Fibroblast of lung (primary cell): Measurements from ENCODE around the gene C9orf85. TPM values are rescaled to one million over a fixed set of nuclear protein-coding genes. Genes with fewer than 3 reads are reported as not detected.

Experiments used
- DNase-seq, 2 donors: peaks; one replicate each; pipeline versions ENCODE4 v3.0.0 to v3.0.0-alpha.2; 2010; ENCODE audit warnings: low read depth in 2 of 2
- H2AFZ ChIP-seq: 2 replicates; pipeline ENCODE4 v1.5.1; 2012; ENCODE audit warnings: low read length, control low read depth, inconsistent platforms
- H3K27ac ChIP-seq: 2 replicates; pipeline ENCODE4 v1.5.1; 2011; ENCODE audit warnings: low read length, control low read depth; ENCODE audit not compliant: insufficient read depth
- H3K27me3 ChIP-seq: 2 replicates; pipeline ENCODE4 v1.5.1; 2011; ENCODE audit warnings: mild to moderate bottlenecking, low read length; ENCODE audit not compliant: control insufficient read depth, insufficient read depth
- H3K36me3 ChIP-seq: 2 replicates; pipeline ENCODE4 v1.5.1; 2011; ENCODE audit warnings: low read length; ENCODE audit not compliant: control insufficient read depth, insufficient read depth
- H3K4me1 ChIP-seq: 2 replicates; pipeline ENCODE4 v1.5.1; 2011; ENCODE audit warnings: low read length; ENCODE audit not compliant: control insufficient read depth, insufficient read depth; ENCODE audit errors: extremely low read depth
- H3K4me2 ChIP-seq: 2 replicates; pipeline ENCODE4 v1.5.1; 2011; ENCODE audit warnings: low read length, control low read depth; ENCODE audit not compliant: insufficient read depth; ENCODE audit errors: extremely low read depth
- H3K4me3 ChIP-seq, 4 experiments: fragments of 200-600 bp in 1 of 4; sonication (generic) in 1 of 4; replicated peaks in 1 of 4; 2 replicates each; pipeline ENCODE4 v1.5.1; 2011 to 2016; ENCODE audit warnings: low read length in 4 of 4, low read depth in 3 of 4, mild to moderate bottlenecking in 3 of 4, control low read depth in 2 of 4, inconsistent platforms in 1 of 4, mixed read lengths in 1 of 4; ENCODE audit not compliant: insufficient read depth in 1 of 4; ENCODE audit errors: control extremely low read depth in 1 of 4
- H3K79me2 ChIP-seq: 2 replicates; pipeline ENCODE4 v1.5.1; 2012; ENCODE audit warnings: mild to moderate bottlenecking, low read length, inconsistent platforms; ENCODE audit not compliant: control insufficient read depth, insufficient read depth
- H3K9ac ChIP-seq: 2 replicates; pipeline ENCODE4 v1.5.1; 2011; ENCODE audit warnings: mild to moderate bottlenecking, low read length, control low read depth; ENCODE audit not compliant: insufficient read depth
- H3K9me3 ChIP-seq: 2 replicates; pipeline ENCODE4 v1.5.1; 2012; ENCODE audit warnings: low read depth, low read length; ENCODE audit not compliant: control insufficient read depth, insufficient read depth
- H4K20me1 ChIP-seq: 2 replicates; pipeline ENCODE4 v1.5.1; 2011; ENCODE audit warnings: low read length; ENCODE audit not compliant: control insufficient read depth, insufficient read depth; ENCODE audit errors: extremely low read depth
- CTCF ChIP-seq, 2 donors: IDR thresholded peaks in 1 of 2; conservative IDR thresholded peaks in 1 of 2; 1 replicate in 1 of 2; 2 replicates in 1 of 2; pipeline ENCODE4 v1.5.1; 2011 to 2012; ENCODE audit warnings: low read length in 2 of 2, control low read depth in 1 of 2, inconsistent platforms in 1 of 2, low read depth in 1 of 2, mild to moderate bottlenecking in 1 of 2
- EZH2 ChIP-seq: IDR thresholded peaks from 2 replicates; pipeline ENCODE4 v1.5.1; 2012; ENCODE audit warnings: low read length, control low read depth, mild to moderate bottlenecking; ENCODE audit errors: missing control alignments
- polyA plus RNA-seq, 2 donors: library from polyadenylated mRNA; depleted of rRNA in 1 of 2; stranded (reverse) in 1 of 2; unstranded in 1 of 2; fragments of >200 nt; gene quantifications; 2 replicates each; pipeline ENCODE4 v1.2.1, GENCODE V29; 2011 to 2012; ENCODE audit warnings: missing spikeins in 1 of 2
- total RNA-seq: library from RNA; depleted of rRNA; stranded (reverse); fragments of >200 nt; gene quantifications from 2 replicates; pipeline ENCODE4 v1.2.1, GENCODE V29; 2014

The C9orf85 gene
- total and polyA plus RNA-seq, 2 donors (not counting 1 experiment from before 2014, with no cell fraction given): 17.3 to 22.5 TPM

DNA sequence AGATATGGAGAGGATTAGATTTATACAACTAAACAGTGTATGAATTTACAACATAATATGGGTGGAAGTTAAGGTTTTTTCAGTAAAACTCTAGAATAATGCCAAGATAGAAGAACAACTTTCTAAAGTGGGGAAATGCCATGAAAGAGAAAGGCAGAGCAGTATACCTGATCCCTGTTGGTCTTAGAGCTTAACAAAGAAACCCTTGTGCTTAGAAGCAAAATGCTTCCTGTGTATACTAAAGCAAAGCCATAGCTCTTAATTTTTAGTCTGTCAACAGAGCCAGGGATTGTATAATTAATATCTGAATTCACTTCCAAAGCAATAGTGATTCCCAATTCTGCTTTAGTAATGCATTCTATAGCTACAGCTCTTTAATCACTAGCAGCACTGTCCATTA is 14.4 kb downstream of the C9orf85 start:
- no peak overlapping the region for H3K4me3 ChIP-seq
- no peaks in the 10 kb centered on the region for H3K27me3 ChIP-seq
- H3K27ac ChIP-seq: no peak overlapping the region
- no peak overlapping the region for H3K4me2 ChIP-seq
- H3K9ac ChIP-seq: no peak overlapping the region
- H4K20me1 ChIP-seq: no peaks in the 10 kb centered on the region
- H3K4me1 ChIP-seq: peaks cover 2% of the 10 kb centered on the region
- H3K79me2 ChIP-seq: peaks cover 5% of the 10 kb centered on the region
- H3K9me3 ChIP-seq: no peaks in the 10 kb centered on the region
- no peak for DNase-seq
- H3K36me3 ChIP-seq: no peaks in the 10 kb centered on the region
- H2AFZ ChIP-seq: no peak overlapping the region
- no peak for TF ChIP-seq CTCF (conservative IDR thresholded peaks at IDR 0.05 in 1 of 2, IDR thresholded peaks at IDR 0.05 in 1 of 2; ENCODE audit: low read depth in 1 of 2, low read length in 2 of 2)
- no peak for TF ChIP-seq EZH2

DNA sequence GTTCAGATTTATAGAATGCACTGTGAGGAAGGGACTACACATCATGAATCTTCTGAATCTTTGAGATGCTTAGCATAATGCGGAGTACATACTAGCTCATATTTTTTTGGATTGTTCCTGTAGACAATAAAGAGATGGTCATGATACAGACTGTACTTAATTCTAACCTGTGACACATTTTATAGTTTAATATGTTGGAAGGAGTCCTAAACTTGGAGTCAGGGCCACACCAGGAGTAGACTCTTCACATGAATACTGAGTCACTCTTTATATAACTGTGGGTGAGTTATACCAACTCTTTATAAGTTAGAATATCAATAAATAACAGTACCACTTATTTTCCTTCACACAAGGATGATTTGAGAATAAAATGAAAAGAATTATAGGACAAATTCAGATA is 16.9 kb downstream of the C9orf85 start:
- Histone ChIP-seq H4K20me1 (no peaks in the 10 kb centered on the region), H3K79me2 (peaks cover 4% of the 10 kb centered on the region), H2AFZ (no peak overlapping the region), H3K36me3 (no peaks in the 10 kb centered on the region), H3K9me3 (no peaks in the 10 kb centered on the region), H3K4me2 (no peak overlapping the region), H3K27ac (no peak overlapping the region), H3K4me3 (no peak overlapping the region), H3K27me3 (no peaks in the 10 kb centered on the region), H3K9ac (no peak overlapping the region), H3K4me1 (peaks cover 2% of the 10 kb centered on the region)
- no peak for TF ChIP-seq CTCF (conservative IDR thresholded peaks at IDR 0.05 in 1 of 2, IDR thresholded peaks at IDR 0.05 in 1 of 2; ENCODE audit: low read depth in 1 of 2, low read length in 2 of 2)
- TF ChIP-seq EZH2: no peak
- DNase-seq: no peak

DNA sequence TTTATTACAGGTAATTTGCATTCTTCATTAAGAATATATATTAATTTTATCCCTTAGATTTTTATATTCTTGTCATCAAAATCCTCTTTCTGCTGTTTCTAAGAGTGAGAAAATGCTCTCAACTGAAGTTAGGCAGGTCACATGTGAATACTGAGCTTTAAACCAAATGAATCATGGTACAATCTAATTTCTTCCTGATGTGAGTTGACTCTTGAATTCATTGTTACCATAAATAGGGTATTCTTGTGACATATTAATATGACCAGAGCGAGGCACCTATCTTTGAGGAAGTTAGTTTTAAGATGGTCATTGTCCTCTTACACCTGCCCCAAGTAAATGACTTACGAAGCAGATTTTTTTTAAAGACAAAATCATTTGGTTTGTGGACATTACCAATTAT is 17.4 kb downstream of the C9orf85 start:
- Histone ChIP-seq H2AFZ (no peak overlapping the region), H3K79me2 (peaks cover 4% of the 10 kb centered on the region), H3K9me3 (no peaks in the 10 kb centered on the region), H3K9ac (no peak overlapping the region), H4K20me1 (no peaks in the 10 kb centered on the region), H3K4me1 (peaks cover 2% of the 10 kb centered on the region), H3K27ac (no peak overlapping the region), H3K36me3 (no peaks in the 10 kb centered on the region), H3K27me3 (no peaks in the 10 kb centered on the region), H3K4me3 (no peak overlapping the region), H3K4me2 (no peak overlapping the region)
- no peak for TF ChIP-seq EZH2
- TF ChIP-seq CTCF (conservative IDR thresholded peaks at IDR 0.05 in 1 of 2, IDR thresholded peaks at IDR 0.05 in 1 of 2; ENCODE audit: low read depth in 1 of 2, low read length in 2 of 2): no peak
- DNase-seq: no peak
